GM18498 (cell line): ENCODE data around the gene ASPHD2.

Experiments used
- ATAC-seq: cut with Tn5 transposase; IDR thresholded peaks from one replicate; pipeline ENCODE4 v1.9.1; 2021; ENCODE audit warnings: mild to moderate bottlenecking, moderate library complexity; ENCODE audit not compliant: unreplicated experiment

Gene ASPHD2

DNA sequence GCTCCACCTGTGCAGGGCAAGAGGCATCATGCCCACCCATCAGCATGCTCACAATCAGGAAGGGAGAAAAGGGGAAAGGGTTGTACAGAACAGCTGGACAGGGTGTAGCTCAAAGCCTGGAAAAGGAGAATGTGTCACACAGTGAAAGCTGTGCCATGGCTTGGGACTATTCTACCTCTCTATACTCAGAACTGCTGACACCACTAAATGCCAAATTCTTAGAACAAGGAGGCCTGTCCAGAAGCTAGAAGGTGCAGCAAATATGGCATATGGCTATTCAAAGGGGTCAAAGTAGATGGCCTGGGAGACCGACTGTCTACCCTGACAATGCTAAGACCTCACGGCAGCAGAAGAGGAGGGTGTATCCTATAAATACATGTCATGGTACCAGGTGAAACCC is 41.7 kb downstream of the ASPHD2 start:
- no peak for ATAC-seq

DNA sequence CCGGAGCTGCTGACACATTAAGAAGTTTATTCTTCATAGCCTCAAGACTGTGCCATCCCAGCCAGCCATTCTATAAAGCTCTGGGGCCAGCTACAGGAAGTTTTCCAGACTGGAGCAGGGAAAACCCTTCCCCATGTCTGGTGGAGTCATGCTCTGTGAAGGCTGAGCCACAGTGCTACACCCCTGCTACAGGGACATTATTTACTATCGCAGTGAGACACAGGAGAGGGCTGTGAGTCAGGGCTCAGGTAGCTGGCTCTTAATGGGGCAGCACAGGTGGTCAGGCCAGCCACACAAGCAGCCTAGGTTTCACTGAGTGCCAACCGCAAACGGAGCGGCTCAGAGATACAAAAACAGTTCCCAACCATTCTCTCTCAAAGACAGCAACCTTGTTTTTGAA is 42.5 kb downstream of the ASPHD2 start:
- ATAC-seq = no peak

DNA sequence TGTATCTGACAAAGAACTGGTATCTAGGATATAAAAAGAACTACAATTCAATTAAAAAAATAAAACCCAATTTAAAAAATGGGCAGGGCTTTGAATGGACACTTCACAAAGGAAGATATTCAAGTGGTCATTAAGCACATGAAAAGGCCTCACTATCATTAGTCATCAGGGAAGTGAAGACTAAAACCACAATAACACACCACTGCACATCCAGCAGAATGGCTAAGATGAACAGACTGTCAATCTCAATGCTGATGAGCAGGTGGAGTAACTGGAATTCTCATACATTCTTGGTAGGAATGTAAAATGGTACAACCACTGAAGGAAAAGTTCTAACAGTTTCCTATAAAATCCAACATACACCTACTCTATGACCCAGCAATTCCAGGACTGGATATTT is 45.6 kb downstream of the ASPHD2 start:
- no peak for ATAC-seq

DNA sequence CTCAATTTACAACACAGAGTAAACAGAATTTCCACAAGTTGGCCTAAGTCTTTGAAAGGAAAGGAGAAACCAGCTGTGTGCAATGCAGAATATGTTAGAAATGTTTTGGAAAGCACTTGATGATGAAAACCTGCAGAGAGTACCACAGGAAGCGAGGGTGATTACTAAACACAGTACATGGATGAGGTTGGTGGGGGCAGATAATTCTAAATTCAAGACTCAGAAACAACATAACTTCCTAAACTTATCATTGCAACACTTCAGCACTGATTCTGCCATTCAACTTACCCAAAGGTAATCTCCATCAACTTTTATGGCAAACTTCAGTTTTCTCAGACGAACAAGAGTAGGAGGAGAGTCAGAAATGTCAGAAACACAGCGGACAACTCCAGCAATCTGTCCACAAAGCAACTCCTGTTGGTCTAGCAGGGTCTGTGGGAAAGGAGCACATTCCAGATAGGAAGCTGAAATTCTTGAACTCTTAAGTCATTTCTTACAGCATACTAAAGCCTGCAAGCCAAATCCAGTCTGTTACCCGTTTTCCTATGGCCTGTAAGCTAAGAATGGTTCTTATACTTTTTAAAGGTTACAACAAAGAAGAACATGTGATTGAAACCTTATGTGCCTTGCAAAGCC is 47.8 kb downstream of the ASPHD2 start:
- no peak for ATAC-seq

DNA sequence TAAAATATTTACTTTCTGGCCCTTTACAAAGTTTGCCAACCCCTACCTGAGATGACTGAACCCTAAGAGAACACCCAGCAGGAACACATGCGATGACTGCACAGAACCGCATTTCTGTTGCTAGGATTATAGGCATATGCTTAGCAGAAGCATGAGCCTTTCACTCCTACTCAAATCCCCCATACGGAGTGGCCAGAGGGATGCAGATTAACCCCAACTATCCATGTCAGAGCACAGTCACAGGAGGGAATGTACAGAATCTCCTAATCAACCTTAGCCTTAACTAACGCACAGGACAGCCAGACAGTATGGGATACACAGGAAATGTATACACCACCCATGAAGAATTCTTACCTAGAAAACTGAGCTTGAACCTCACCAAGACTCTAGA is 48.3 kb downstream of the ASPHD2 start:
- no peak for ATAC-seq

DNA sequence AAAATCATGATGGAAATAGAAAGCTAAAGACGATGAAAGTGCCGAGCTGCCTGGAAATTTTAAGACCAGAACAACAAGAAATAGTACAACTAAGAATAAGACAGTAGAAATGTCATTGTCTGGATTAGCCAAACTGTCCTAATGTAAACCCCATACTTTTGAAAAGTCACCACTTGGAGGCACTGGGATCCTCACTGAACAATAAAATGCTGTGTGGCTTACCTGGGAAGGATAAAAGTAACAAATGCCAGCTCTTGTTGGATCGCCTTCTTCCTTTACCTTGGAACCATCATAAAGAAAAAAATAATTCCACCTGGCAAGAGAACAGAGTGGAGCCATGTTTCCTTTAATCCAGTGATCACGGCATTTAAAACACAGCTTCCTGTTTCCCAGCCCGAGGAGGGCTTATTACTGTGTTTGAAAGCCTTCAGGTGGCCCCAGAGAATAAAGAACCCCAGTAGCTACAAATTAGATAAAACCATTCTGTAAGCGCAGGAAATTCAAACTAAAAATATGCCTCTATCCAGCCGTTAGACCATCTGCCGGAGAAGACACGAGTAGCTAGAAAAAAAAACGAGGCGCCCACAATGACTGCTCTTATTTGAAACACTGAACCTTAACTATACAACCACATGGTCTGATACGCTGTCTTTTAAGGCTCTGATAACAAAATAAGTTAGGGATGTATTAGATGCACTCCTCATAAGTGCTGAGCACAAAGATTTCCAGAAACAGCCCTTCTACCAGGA is 50.2 kb downstream of the ASPHD2 start:
- no peak for ATAC-seq

DNA sequence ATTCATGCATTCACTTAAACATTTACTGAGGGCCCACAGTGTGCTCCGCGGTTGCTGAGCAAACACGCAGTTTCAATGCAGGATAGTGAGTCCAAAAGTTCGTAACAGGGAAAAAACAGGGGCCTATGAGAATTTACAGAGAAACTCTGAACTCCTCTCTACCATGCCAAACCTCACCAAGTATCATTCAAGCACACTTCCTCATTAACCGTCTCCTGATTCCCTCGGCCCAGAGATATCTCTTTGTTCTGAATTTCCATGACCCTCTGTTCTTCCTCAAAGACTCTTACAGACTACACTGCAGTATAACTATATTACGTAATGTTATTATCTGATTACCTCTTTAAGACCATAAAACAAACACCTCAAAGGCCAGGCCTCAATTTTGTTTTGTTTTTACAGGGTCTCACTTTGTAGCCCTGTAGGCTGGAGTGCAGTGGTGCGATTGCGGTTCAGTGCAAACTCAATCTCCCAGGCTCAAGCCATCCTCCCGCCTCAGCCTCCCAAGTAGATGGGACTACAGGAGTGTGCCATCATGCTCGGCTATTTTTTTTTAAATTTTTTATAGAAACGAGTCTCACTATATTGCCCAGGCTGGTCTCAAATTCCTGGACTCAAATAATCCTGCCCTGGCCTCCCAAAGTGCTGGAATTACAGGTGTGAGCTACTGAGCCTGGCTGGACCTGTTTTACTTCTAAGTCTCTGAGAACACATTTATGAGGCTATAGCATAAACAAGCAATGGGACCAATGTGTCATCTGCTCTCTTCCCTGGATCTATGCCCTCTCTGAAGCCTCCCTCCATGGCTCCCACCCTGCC is 50.9 kb downstream of the ASPHD2 start:
- ATAC-seq = no peak

DNA sequence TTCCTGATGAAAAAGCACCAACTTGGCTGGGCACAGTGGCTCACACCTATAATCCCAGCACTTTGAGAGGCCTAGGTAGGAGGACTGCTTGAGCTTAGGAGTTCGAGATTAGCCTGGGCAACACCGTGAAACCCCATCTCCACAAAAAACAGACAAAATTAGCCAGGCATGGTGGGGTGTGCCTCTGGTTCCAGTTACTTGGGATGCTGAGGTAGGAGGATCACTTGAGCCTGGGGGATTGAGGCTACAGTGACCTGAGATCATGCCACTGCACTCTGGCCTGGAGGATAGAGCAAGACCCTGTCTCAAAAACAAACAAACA is 51.5 kb downstream of the ASPHD2 start:
- ATAC-seq = no peak

DNA sequence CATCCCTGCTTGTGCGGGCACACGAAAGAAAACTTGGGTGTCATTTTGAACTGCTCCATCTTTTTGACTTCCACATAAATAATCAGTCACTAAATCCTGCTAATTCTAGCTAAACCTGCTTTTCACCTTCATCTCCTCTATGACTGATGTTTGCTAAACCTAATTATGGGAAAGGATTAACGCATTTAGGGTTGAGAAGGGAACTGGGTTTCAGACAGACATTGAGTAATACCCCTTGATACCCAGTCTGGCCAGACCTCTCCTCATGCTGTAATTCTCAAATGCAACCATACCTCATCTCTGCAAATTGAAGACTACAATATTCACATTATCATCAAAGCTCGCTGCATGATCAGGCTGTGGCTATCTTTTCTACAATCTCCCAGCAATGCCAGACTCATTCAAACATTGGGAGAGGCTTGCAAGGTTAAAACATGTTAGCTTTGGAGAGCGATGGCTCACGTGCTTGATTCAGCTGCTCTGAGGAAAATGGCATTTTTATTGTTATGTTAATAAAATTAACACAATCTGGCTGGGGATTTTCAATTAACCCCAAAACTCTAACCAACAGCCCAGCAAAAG is 52.1 kb downstream of the ASPHD2 start:
- ATAC-seq = no peak

DNA sequence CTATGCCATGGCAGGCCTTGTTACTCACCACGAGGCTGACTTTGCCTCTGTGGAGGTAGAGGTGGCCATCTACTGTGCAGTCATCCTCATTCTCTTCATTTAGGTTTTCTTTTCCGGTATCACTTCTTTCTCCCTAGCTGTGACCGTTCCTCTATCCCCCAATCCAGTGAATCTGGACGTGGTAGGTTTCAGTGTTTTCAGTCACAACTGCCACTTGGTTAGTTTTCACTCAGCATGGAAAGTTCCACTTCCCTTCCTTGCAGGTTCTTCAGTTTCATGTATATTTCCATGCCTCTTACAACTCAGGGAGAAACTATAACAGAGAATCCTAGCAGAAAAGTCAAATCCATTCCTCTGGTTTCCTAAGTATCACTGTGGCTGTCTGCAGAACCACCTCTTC is 52.6 kb downstream of the ASPHD2 start:
- ATAC-seq = no peak

DNA sequence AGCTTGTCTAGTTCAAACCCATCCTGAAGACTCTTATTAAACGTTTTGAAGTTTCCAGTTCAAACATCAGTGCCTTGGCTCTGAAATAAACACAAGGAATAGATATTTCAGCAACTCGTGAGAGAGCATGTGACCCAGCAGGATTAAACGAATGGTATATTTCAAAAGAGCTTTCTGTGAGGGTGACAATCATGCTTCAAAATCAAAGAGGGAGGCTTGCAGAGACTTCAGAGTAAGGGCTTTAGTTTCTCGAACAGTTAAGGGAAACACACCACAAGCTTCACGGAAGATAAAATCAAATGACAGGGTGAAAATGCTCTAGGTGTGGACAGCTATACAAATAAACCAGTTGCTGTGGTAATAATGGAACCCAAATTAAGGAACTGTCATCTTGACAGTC is 53.1 kb downstream of the ASPHD2 start:
- no peak for ATAC-seq

DNA sequence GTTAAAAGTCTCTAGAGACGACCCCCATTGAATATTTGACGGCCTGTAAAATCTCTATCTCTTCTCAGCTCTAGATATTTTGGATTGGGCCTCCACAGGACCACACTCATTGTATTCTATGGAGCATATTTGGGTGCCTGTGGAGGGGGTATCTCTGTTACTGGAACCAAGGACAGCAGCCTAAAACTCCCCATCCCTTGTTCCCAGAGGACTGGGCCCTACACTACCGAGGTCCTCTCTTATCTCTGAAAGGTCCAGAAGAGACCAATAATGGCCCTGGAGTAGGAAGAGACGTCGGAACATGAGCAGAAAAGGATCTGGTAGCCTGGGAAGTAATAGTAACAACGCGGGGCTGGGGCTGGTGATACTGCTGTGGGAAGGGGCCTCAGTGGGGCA is 54.0 kb downstream of the ASPHD2 start:
- peak; percentile 3 for ATAC-seq

DNA sequence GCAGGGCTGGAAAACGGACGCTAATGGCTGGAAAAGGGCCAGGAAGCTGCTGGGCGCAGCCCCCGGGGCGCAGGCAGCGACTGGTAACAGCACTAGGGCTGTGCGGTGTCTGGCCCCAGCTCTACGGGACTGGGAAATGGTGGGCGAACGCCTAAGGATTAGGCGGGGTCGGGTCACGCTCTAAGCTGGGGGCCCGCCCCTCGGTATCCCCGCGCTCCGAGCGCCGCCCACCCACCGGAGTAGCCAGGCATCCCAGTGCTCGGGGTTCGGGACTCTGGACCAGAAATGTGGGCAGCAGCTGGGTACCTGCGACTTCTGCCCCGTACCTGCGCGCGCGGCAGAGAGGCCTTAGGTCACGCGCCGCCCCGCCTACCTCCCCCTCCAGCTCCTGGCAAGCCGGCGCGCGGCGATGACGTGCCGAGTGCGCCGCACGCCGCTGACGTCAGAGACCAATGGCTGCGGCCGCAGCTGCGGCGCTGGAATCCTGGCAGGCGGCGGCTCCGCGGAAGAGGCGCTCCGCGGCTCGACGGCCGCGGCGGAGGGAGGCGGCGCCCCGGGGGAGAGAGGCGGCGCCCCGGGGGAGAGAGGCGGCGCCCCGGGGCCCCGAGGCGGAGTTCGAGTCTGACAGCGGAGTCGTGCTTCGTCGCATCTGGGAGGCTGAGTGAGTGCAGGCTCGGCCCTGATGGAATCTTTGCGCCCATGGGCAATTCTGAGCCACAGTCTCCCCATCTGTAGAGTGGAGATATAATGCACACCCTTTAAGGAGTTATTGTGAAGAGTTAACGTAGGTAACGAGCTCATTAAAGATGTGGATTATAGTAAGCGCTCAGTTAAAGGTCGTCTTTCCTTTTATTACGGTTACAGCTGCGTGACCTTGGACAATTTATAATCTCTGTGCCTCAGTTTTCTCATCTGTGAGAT is 54.6 kb downstream of the ASPHD2 start, which contains the start of the genes HPS4 and SRRD:
Gene HPS4 (minus strand): TSS at position 345 of the 921 bp plus-strand sequence. CDS start 2,021 bp downstream, outside the sequence.
Gene SRRD (plus strand): TSS at position 439 of the 921 bp plus-strand sequence. CDS start 14 bp downstream, at position 453.
- peak; percentile 75 for ATAC-seq

DNA sequence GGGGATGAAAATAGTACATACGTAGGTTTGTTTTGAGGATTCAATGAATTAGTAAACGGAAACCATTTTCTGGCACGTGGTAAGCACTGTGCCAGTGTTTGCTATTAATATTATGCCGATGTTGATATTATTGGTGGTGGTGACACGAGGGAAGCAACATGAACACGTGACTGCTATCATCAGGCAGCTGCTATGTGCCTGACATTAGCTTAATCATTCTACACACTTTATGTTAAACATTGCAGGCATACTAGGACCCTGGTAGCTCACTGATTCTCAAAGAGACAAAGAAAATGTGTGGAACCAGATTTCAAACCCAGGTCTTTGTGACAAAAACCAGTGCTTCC is 55.3 kb downstream of the ASPHD2 start:
- no peak for ATAC-seq

DNA sequence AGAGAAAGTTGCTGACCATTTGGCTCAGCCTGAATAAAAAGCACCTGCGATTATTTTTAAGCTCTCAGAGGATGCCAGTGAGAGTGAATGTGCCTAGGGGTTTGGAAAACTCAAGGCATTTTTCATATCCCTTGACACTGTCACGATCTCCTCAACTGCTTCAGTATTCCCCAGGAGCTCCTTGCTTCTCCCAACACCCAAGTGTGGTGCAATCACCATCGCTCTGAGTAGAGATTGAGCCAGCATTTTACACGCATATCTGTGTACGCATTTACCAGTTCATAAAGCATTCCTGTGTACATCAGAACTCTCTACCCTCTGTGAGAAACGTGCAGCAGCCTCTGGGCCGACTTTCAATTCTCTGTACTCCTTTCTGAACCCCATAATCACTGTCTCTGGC is 56.0 kb downstream of the ASPHD2 start:
- ATAC-seq = no peak

DNA sequence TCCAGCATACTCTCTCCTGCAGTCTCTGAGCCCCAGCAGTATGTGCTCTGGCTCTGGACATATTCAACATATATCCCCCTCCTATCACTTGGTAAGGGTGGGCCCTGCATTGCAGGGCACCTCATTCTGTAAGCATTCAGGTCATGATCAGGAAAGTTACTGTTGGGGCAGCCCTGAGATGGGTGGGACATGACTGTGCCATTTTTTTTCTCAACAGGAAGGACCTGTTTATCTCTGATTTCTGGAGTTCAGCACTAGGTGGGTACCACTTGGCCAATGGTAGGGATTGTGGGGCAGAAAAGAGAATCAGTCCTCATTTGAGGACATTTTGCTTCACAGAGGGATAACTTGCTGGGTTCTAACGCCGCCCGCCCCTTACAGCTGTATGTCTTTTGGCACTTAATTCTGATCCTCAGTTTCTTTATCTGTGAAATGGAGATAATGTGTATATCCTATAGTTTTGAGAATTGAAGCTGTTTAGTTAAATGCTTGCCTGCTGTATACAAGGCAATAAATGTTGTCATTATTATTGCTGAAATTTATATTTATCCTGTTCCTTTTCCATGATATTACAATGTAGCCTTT is 56.8 kb downstream of the ASPHD2 start:
- ATAC-seq = no peak

DNA sequence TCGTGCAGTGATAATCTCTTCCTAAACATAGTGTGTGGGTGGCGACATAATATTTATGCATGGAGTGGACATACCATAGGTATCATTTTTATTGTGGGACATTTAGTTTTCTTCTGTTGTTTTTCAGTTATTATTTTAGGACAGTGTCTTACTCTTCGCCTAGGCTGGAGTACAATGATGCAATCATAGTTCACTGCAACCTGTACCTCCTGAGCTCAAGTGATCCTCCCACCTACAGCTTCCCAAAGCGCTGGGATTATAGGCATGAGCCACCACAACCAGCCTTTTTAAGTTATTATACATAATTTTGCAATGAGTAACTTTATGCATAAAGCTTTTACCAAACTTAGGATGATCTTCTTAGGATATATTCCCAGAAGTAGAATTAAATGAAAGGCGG is 57.3 kb downstream of the ASPHD2 start:
- no peak for ATAC-seq

DNA sequence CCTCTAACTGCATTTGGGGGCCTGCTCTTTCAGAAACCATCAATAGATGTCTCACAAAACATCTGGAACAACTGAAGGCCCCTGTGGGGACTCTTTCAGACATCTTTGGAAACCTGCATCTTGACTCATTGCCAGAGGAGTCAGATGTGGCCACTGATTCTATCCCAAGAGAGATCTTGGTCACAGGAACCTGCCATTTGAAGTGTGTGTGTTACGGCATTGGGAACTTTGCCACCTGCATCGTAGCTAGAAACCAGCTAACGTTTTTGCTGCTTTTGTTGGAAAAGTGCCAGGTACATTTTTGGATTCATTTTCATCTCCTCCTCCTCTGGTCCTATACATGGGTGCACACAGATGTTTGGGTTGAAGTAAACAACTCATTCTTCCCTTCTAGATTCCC is 58.9 kb downstream of the ASPHD2 start:
- ATAC-seq = no peak

DNA sequence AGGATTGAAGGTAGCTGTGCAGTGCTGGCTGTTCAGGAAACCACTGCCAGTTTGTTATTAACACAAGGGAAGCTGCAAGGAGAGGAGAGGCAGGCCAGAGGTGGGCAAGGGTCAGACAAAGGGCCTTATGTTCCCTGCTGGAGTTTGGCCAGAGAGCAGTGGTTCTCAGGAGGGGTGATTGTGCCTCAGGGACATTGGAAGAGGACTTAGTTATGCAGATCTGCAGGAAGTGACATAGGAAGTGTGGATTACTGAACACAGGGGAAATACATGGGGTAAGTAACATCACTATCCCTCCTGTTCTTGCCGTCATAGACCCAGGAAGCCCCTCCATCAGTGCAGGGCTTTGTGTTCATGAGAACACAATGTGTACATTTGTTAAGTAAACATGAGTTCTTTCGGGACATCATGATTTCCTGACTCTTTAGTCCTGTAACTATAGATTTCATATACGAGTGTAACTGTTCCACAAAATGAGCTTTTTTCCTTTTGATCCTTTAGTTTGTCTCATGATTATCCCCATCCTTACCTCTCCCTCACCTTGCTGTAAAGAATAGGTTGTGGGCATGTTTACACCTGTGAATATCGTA is 60.5 kb downstream of the ASPHD2 start:
- ATAC-seq = no peak

DNA sequence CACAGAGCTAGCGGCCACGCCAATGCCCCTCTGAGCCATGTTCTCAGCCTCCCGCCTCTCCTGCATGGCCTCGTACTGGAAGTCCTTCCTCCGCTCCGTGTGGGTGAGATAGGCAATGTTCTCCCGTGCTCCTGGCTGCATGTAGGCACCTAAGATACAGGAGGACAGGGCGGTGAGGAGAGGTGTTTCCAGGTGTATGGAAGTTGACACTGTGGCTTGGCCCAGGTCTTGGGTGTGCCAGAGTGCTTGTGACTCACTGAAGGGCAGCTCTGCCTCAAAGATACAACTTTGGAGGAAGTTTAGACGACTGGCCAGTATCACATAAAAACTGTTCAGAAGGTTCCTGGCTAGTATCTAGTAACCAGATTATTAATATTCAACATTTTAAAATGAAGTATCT is 63.2 kb downstream of the ASPHD2 start:
- ATAC-seq = no peak
